GM18909 (cell line): ENCODE results near the gene SYCE3.
"Not testable (repeated sequence)": the region's sequence is repeated elsewhere in the genome, so short reads cannot be mapped to it uniquely, and the experiment has no call there.

Source experiments
- ATAC-seq: cut with Tn5 transposase; IDR thresholded peaks from one replicate; pipeline ENCODE4 v1.9.1; 2021; ENCODE audit warnings: mild to moderate bottlenecking; ENCODE audit not compliant: unreplicated experiment, poor library complexity

SYCE3 gene

DNA sequence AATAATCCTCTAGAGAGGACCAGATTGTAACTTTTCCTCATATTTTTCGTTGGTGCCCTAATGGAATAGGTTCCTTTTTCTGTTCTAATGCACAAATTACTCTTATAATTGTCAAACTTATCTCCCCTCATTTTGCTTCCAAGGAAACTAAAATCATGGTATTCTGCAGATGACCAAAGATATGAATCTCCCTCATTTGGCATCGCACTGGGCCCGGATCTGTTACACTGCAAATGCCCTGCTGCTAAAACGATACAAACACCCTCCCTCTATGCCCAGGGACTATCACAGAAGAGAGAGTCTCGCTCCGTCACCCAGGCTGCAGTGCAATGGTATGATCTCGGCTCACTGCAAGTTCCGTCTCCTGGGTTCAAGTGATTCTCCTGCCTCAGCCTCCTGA is 9.4 kb downstream of the SYCE3 start:
- ATAC-seq = no peak

DNA sequence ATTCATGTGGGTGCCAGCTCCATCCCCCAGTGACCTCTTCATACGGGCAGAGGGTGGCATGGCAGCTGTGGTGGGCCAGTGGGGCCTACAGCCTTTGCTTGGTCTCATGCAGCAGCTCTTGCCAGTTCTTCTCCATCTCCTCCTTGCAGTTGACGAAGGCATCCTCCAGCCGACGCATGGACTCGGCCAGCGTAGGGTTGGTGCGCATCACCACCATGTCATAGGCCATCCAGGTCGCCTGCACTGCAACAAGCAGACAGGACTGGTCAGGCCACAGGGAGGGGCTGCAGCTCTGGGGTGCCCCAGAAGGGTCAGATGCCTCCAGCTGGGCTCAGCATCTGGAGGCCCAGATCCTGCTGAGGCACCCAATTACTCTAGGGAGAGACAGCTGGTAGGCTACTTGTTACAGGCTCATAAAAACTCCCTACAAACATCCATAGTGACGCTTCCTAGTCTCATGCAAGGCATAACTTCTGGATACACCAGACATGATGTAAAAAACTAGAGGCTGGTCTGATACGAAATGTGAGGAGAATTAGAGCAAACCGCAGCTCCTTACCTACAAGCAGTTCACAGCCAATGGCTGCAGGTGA is 11.5 kb downstream of the SYCE3 start:
- ATAC-seq = no peak

DNA sequence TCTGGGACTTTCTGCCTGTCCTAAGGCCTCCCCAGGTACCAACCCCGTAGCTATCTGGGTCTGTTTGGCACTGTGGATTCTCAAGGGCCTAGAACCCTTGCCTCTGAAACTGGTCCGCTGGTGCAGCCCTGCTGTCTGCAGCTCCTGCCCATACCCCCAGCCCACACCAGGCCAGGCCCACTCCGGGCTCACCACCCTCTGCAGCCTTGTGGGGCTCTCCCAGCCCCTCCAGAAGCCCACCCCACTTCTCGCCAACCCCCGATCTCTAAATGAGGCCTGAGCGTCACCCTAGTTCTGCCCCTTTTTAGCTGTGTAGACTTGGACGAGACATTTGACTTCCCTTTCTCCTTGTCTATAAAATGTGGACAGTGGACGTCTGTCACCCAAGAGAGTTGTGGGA is 12.3 kb downstream of the SYCE3 start:
- no peak for ATAC-seq

DNA sequence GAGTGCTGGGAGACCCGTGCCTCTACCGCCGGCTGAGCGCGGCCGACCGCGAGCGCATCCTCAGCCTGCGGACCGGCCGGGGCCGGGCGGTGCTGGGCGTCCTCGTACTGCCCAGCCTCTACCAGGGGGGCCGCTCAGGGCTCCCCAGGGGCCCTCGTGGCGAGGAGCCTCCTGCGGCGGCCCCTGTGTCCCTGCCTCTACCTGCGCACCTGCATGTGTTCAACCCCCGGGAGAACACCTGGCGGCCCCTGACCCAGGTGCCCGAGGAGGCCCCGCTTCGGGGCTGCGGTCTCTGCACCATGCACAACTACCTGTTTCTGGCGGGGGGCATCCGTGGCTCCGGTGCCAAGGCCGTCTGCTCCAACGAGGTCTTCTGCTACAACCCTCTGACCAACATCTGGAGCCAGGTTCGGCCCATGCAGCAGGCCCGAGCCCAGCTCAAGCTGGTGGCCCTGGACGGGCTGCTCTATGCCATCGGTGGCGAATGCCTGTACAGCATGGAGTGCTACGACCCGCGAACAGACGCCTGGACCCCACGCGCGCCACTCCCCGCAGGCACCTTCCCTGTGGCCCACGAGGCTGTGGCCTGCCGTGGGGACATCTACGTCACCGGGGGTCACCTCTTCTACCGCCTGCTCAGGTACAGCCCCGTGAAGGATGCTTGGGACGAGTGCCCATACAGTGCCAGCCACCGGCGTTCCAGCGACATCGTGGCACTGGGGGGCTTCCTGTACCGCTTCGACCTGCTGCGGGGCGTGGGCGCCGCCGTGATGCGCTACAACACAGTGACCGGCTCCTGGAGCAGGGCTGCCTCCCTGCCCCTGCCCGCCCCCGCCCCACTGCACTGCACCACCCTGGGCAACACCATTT is 13.6 kb downstream of the SYCE3 start:
- ATAC-seq = no peak

DNA sequence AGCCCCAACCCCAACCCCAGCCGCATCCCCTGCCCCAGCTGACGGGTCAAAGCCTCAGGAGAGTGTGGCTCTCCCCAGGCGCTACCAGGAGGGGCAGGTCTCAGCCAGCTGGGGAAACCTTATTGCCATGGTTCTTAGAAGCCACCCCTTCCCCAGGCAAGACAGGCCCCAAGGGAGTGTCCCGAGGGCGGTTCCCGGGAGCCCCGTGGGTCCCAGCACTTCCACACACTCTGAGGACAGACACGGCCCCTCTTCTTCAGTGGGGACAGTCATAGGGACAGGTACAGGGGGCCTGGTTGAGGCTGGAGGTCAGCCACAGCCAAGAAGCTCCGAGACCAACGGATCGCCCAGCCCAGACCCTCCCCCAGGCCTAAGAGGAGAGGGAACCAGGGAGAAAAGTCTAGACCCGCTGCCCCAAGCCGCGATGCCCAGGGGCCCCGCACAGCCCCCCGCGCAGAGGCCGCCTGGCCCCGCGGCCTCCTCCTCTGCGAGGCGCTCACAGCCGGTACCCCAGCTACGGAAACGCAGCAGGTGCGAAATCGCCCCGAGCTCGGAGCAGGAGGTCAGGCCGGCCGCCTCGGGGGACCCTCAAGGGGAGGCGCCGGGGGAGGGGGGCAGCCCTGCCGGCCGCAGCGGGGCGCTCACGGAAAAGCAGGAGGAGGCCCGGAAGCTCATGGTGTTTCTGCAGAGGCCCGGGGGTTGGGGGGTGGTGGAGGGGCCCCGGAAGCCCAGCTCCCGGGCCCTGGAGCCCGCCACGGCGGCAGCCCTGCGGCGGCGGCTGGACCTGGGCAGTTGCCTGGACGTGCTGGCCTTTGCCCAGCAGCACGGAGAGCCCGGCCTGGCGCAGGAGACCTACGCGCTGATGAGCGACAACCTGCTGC is 14.4 kb downstream of the SYCE3 start:
- ATAC-seq = no peak

DNA sequence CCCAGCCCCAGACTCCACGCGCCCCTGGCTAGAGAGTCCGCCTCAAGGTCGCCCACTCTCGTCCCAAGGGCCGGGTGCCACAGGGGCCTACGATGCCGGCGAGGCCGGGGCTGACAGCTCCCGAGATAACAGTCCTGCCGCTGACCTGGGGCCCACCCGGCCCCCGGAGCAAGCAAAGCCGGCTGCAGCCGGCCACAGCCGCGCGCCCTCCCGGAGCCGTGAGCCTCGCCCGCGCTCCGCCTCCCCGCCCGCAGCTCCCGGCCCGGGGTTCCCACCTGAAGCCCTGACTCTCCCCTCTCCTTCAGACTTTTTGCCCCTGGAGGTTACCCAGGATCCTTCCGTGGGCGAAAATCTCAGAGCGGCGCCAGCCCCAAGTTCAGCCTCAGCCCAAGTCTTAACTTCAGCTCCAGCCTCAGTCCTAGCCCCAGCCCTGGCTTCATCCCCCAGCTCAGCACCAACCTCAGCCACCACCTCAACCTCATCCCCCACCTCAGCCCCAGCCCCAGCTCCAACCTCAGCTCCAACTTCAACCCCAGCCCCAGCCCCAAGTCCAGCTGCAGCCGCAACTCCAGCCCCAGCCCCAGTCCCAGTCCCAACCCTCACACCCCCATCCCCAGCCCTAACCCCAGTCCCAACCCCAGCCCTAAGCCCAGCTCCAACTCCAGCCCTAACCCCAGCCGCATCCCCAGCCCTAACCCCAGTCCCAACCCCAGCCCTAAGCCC is 15.3 kb downstream of the SYCE3 start:
- no peak for ATAC-seq

DNA sequence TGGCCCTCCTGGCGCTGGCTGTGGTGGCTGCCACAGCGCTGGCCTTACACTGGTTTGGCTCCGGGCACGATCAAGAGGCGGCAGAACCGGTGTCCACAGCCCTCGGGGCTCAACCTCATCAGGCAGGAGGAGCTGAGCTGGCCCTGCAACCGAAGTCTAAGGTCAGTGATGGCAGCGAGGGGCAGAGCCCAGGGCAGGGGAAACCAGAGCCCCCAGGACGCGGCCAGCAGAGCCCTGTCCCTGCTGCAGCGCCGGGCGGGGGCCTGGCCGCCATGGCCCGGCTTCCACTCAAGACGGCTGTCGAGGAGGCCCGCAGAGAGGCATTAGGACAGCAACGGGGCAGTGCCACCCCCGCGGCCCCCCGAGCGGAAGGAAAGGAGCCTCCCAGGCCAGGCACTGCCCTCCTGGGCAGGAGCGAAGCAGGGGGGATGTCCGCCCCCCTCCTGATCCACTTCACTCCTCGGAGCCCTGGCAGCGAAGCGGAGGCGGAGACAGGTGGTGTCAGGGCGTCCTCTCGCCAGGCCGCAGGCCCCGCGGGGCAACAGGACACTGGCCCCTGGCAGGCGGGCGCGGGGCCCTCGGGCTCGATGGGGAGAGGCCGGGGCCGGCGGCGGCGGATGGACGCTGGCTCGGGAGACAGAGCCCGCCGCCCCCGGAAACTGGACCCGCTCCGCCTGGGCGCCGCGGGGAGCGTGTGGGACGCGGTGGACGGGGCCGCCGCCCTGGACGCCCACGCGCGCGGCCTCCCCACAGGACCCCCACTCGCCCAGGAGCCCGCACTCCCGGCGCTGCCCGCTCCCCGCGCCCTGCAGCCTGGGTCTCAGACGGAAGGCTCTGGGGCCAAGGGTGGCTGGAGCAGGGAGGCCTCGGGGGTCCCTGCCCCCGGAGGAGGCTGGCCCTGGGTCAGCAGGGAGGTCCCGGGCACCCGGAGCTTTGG is 16.1 kb downstream of the SYCE3 start:
- no peak for ATAC-seq

DNA sequence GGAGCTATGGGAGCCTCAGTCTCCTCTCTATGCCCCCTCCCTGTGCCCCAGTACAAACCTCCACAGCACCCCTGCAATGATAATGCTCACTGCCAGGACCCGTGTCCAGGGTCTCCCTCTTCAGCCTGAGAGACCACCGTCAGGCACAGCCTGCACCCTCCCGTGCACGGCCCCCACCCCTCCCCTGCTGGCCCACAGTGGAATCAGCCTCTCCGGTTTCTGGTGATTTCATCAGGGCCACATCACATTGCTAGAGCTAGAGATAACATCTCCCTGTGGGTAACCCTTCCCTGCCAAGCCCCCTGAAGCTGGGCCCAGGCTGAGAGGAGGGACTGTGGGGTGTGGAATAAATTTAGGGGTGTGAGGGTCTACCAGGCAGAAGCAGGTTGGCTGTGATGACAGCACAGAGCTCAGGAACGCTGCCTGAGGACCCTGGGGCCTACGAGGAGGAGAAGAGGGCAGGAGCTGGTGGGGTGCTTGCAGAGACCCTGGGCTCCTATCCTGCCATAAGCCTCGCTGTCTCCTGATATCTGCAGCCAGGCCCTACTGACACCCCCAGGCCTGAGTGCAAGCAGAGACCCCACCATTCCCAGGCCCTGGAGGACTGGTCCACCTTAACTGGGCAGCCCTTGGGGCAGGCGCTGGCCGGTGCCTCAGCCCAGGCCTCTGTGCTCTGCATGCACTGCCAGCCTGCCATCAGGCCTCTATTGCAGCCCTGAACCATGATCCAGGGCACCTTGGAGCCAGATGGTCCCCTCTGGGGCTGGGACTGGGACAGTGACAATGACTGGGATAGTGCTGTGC is 17.0 kb downstream of the SYCE3 start, which contains the start of gene KLHDC7B:
Gene KLHDC7B, plus strand, starts transcription at position 378 of the 804 bp plus-strand sequence. Its CDS starts 345 bp downstream, at position 723.
- no peak for ATAC-seq

DNA sequence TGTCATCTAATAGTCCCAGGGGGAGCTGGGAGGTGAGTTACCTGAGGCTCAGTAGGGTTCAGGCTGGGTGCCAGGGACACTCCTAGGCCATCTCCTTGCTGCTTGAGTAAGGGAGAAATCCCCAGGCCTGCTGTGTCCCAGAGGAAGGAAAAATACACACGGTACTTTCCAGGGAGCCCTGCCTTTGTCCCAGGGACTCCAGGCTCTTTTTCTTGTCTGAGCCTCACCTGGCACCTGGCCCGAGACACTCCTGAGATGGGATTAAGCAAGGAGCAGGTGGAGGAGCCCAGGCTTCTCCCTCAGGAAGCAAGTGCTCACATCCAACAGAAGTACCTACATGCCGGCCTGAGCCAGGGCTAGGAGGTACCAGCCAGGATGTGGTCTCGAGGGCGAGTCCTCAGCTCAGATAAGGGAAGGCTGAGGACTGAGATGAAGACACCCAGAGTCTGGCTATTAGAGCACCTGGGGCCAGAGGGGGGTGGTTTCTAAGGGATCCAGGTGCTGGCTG is 17.9 kb downstream of the SYCE3 start:
- ATAC-seq = no peak

DNA sequence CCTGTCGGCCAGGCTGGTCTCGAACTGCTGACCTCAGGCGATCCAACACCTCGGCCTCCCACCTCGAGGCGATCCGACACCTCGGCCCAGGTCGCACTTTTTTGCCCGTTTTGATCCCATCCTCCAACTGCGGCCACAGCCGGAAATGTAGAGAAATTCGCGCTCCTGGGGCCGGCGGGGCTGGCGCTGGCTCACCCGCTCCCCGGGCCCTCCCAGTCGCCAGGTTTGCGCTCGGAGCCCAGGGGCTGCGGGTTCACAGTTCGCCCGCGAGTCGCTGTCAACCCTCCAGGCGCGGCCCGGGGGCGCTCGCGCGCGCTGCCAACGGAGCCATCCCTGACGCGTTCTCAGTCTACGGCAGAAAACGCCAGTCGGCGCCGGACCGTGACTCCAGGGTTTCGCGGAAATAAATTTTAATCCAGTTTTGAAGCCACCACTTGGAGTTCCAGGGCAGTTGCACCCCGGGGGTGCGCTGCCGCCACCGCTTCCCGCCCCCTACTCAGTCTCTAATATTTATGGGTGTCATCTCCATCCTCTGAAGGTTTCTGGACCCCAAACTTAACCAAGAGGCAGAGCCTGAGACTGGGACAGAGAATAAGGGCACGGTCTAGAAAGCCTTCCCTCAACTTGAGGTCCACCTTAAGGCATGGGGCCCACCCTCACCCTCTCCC is 18.5 kb downstream of the SYCE3 start:
- ATAC-seq = no peak

DNA sequence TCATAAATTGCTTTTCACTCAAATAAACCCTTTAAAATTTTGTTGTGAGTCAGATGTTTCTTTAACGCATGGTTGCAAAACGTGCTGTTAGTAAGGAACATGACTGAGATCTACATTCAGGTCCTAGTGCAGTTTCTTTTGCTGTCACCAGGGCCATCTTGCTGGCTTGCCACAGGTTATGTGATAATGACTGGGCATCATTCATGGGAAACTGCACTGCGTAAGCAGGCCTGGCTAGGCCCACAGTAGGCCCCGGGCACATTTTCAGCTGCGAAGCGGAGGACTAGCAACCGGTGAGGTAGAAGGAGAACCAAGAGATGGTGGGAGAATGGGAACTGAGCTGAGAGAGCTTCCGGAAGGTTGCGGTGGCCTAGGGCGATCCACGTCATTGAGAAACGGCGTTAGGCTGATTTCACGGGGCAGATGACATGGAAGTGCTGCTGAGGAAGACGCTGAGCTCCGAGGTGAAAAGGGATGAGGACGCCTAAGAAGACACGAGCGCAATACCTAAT is 20.2 kb downstream of the SYCE3 start:
- no peak for ATAC-seq

DNA sequence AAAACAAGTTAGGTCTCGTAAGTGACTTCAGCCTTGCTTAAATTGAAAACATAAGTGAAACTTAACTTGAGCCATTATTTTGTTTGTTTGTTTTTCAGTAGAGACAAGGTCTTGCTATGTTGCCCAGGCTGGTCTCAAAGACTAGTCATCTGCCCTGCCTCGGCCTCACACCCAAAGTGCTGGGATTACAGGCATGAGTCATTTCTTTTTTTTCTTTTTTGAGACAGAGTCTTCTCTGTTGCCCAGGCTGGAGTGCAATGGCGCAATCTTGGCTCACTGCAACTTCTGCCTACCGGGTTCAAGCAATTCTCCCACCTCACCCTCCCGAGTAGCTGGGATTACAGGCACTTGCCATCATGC is 21.1 kb downstream of the SYCE3 start:
- ATAC-seq = not testable (repeated sequence)

DNA sequence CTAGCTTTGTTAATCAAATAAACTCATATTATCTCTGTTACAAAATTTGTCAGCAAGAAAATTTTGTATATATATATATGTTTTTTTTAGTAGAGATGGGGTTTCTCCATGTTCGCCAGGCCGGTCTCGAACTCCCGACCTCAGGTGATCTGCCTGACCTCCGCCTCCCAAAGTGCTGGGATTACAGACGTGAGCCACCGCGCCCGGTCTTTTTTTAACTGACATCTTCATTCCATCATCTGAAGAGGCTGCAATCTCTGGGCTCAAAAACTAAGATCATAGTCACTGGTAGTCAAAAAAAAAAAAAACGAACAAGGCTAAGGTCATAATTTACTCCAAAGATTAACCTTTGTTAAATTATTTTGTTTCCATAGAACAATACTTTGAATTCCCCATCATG is 22.3 kb downstream of the SYCE3 start:
- no peak for ATAC-seq

DNA sequence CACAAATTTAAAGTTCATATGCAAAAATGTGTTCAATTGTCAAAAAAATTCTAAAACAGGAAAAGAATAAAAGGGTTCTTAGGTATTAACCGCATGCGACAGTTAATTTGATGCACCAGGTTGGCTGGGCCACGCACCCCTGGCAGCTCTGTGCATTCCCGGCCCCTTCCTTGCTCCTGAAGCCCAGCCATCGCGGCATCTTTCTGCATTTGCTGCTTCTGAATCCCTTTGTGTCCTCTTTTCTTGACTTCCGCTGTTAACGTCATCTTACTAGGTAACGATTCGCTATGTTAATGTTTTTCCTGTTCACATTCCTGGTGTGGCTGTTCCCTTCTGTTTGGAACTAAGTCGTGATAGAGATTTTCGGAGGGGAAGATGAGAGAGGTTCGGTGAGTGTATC is 25.0 kb downstream of the SYCE3 start:
- ATAC-seq = no peak

DNA sequence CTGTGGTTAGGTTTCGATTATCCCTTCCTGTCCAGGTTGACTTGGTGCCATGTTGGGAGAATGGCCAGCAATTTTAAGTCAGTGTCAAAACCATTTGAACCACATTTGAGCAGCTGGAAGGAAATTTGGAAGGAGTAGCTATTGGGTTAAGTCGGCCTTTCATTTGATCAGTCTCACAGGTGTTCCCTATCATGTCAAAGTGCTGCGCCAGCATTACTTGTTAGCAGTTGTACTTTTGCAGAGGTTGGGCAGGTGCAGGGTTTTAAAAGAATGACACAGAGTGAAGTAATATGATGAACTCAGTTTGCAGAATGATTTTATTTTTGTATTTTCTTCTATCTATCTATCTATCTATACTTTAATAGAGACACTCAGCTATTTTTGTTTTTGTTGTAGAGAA is 26.5 kb downstream of the SYCE3 start:
- ATAC-seq = no peak

DNA sequence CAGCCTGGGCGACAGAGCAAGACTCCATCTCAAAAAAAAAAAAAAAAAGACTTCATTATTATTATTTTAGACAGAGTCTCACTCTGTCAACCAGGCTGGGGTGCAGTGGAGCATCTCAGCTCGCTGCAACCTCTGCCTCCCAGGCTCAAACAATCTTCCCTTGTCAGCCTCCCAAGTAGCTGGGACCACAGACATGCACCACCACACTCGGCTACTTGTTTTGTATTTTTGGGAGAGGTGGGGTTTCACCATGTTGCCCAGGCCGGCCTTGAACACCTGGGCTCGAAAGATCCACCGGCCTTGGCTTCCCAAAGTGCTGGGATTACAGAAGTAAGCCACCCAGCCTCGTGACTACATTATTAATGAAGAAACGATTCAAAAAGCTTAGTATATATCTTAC is 27.6 kb downstream of the SYCE3 start:
- ATAC-seq = no peak

DNA sequence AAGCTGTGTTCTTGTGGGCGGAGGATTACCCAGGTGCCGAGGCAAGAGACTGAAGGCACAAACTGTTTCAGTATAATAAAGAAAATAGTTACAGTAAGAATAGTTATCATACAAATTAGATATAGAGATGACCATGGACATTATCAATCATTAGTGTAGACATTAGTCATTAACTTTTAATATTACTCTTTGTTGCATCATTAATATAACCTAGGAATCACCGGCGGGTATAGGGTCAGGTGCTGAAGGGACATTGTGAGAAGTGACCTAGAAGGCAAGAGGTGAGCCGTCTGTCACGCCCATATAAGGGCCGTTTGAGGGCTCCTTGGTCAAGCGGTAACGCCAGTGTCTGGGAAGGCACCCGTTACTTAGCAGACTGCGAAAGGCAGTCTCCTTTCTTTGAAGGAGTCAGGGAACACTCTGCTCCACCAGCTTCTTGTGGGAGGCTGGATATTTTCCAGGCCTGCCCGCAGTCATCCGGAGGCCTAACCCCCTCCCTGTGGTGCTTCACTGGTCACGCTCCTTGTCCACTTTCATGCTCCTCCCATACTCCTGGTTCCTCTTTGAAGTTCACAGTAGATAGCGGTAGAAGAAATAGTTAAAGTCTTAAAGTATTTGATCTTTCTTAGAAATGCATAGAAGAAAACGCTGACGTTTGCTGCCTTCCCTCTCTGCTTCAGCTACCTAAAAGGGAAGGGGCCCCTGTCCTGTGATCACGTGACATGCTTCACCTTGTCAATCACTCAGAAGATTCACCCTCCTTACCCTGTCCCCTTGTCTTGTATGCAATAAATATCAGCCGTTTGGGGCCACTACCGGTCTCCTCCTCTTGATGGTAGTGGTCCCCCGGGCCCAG is 28.6 kb downstream of the SYCE3 start:
- not testable (repeated sequence) for ATAC-seq
